Measurements from ENCODE around the gene HCK.

HCK gene

GRCh38 chr20:32050851-32051556 lies 1.0 kb upstream of the HCK start:
- no peak for TF ChIP-seq CTCF (IDR thresholded peaks at IDR 0.05; ENCODE audit: control insufficient read depth, extremely low read depth, insufficient read depth)
- DNase-seq (ENCODE audit: low read depth): no peak
- H3K4me3 ChIP-seq (ENCODE audit: low read depth, low read length): no peak overlapping the region

- no peak overlapping the region for H3K4me3 ChIP-seq (ENCODE audit: low read depth, low read length)
- no peak for DNase-seq (ENCODE audit: low read depth)
- TF ChIP-seq CTCF (IDR thresholded peaks at IDR 0.05; ENCODE audit: control insufficient read depth, extremely low read depth, insufficient read depth): no peak
These were observed 337 bp upstream of the HCK start for GRCh38 chr20:32051720-32052089.

GRCh38 chr20:32052778-32053362 lies 828 bp downstream of the HCK start:
- no peak for TF ChIP-seq CTCF (IDR thresholded peaks at IDR 0.05; ENCODE audit: control insufficient read depth, extremely low read depth, insufficient read depth)
- no peak overlapping the region for H3K4me3 ChIP-seq (ENCODE audit: low read depth, low read length)
- no peak for DNase-seq (ENCODE audit: low read depth)

GRCh38 chr20:32053648-32054047 lies 1.6 kb downstream of the HCK start:
- DNase-seq (ENCODE audit: low read depth): no peak
- no peak for TF ChIP-seq CTCF (IDR thresholded peaks at IDR 0.05; ENCODE audit: control insufficient read depth, extremely low read depth, insufficient read depth)
- no peak overlapping the region for H3K4me3 ChIP-seq (ENCODE audit: low read depth, low read length)

- TF ChIP-seq CTCF (IDR thresholded peaks at IDR 0.05; ENCODE audit: control insufficient read depth, extremely low read depth, insufficient read depth): no peak
- no peak overlapping the region for H3K4me3 ChIP-seq (ENCODE audit: low read depth, low read length)
- no peak for DNase-seq (ENCODE audit: low read depth)
These were observed 4.9 kb downstream of the HCK start for GRCh38 chr20:32056708-32057483.

- no peak for TF ChIP-seq CTCF (IDR thresholded peaks at IDR 0.05; ENCODE audit: control insufficient read depth, extremely low read depth, insufficient read depth)
These were observed 5.7 kb downstream of the HCK start for GRCh38 chr20:32057656-32058184.

More at GRCh38 chr20:32057656-32058184, 5.7 kb downstream of the HCK start:
- no peak for DNase-seq (ENCODE audit: low read depth)
- H3K4me3 ChIP-seq (ENCODE audit: low read depth, low read length): no peak overlapping the region
